SK-N-SH (cell line): ENCODE data around the gene BMI1. TPM values are rescaled to one million over a fixed set of nuclear protein-coding genes. Genes with fewer than 3 reads are reported as not detected.

ENCODE experiments used
- CTCF ChIA-PET: fragments of 300-600, 350-600 bp; formaldehyde crosslinking; extraction: SDS; loops from one replicate; lab custom pipeline; 2021; lab: Yijun Ruan, JAX
- POLR2A ChIA-PET: fragments of 350-600 bp; sonication (Branson Sonifier 250); formaldehyde crosslinking; extraction: SDS; loops from one replicate; lab custom pipeline; 2020; ENCODE audit warnings: antibody characterized with exemption, inconsistent platforms; lab: Yijun Ruan, JAX
- DNase-seq: peaks from one replicate; pipeline ENCODE4 v3.0.0; 2012
- H2AFZ ChIP-seq: fragments of 200-600 bp; sonication (generic); 2 replicates; pipeline ENCODE4 v1.8.1; 2016; ENCODE audit warnings: antibody characterized with exemption, mild to moderate bottlenecking, low read depth
- H3F3A ChIP-seq: fragments of 200-600 bp; sonication (generic); replicated peaks from 2 replicates; pipeline ENCODE3; 2016; ENCODE audit warnings: antibody characterized with exemption, mild to moderate bottlenecking; ENCODE audit not compliant: insufficient read depth
- H3K27ac ChIP-seq, 2 experiments: fragments of 200-500 bp in 1 of 2; fragments of 200-600 bp in 1 of 2; sonication (Bioruptor generic) in 1 of 2; sonication (generic), shearing (Covaris generic) in 1 of 2; 2 replicates each; pipeline versions ENCODE4 v1.5.1 to v1.6.1; 2014 to 2016; ENCODE audit warnings: low read depth in 2 of 2, inconsistent platforms in 1 of 2, low read length in 1 of 2, mild to moderate bottlenecking in 1 of 2, mixed read lengths in 1 of 2
- H3K27me3 ChIP-seq: fragments of 200-600 bp; sonication (generic), shearing (Covaris generic); 2 replicates; pipeline ENCODE4 v1.6.1; 2016; ENCODE audit warnings: mixed run types; ENCODE audit not compliant: insufficient read depth
- H3K36me3 ChIP-seq, 2 experiments: fragments of 200-500 bp in 1 of 2; fragments of 200-600 bp in 1 of 2; sonication (Bioruptor generic) in 1 of 2; sonication (generic) in 1 of 2; replicated peaks in 1 of 2; 2 replicates each; pipeline versions ENCODE3 to v1.5.1; 2014 to 2016; ENCODE audit warnings: low read length in 1 of 2, mild to moderate bottlenecking in 1 of 2; ENCODE audit not compliant: insufficient read depth in 2 of 2, control insufficient read depth in 1 of 2
- H3K4me1 ChIP-seq, 2 experiments: fragments of 200-500 bp in 1 of 2; fragments of 200-600 bp in 1 of 2; sonication (Bioruptor generic) in 1 of 2; sonication (generic), shearing (Covaris generic) in 1 of 2; 2 replicates each; pipeline versions ENCODE4 v1.5.1 to v1.6.1; 2014 to 2016; ENCODE audit warnings: low read depth in 1 of 2, low read length in 1 of 2, mixed run types in 1 of 2; ENCODE audit not compliant: insufficient read depth in 2 of 2, control insufficient read depth in 1 of 2
- H3K4me2 ChIP-seq: fragments of 200-600 bp; sonication (generic), shearing (Covaris generic); 2 replicates; pipeline ENCODE4 v1.6.1; 2017; ENCODE audit warnings: mixed run types
- H3K4me3 ChIP-seq, 2 experiments: fragments of 200-500 bp in 1 of 2; fragments of 200-600 bp in 1 of 2; sonication (Bioruptor generic) in 1 of 2; sonication (generic), shearing (Covaris generic) in 1 of 2; 2 replicates each; pipeline versions ENCODE4 v1.5.1 to v1.8.1; 2014 to 2016; ENCODE audit warnings: low read depth in 2 of 2, inconsistent platforms in 1 of 2, low read length in 1 of 2, mild to moderate bottlenecking in 1 of 2, mixed read lengths in 1 of 2, moderate library complexity in 1 of 2
- H3K79me2 ChIP-seq: fragments of 200-600 bp; sonication (generic); 2 replicates; pipeline ENCODE4 v1.8.1; 2017; ENCODE audit warnings: mild to moderate bottlenecking; ENCODE audit not compliant: insufficient read depth
- H3K9ac ChIP-seq: fragments of 200-600 bp; sonication (generic); 2 replicates; pipeline ENCODE4 v1.6.1; 2017; ENCODE audit warnings: mixed run types
- H3K9me2 ChIP-seq: fragments of 200-600 bp; sonication (generic); 2 replicates; pipeline ENCODE4 v1.6.1; 2017; ENCODE audit warnings: mixed run types
- H3K9me3 ChIP-seq: fragments of 200-600 bp; sonication (generic); 2 replicates; pipeline ENCODE4 v1.6.1; 2017; ENCODE audit warnings: mixed run types, mild to moderate bottlenecking, moderate library complexity
- H4K20me1 ChIP-seq: fragments of 200-600 bp; sonication (generic); 2 replicates; pipeline ENCODE4 v1.6.1; 2017; ENCODE audit warnings: mild to moderate bottlenecking, mixed run types; ENCODE audit not compliant: insufficient read depth
- FOXJ3 ChIP-seq: sonication (generic); formaldehyde crosslinking; IDR thresholded peaks from 2 replicates; pipeline ENCODE4 v1.5.1; 2020; ENCODE audit warnings: mild to moderate bottlenecking, missing genetic modification reagents
- FOXM1 ChIP-seq: IDR thresholded peaks from 2 replicates; pipeline ENCODE4 v1.4.0; 2012; ENCODE audit warnings: low read depth, mild to moderate bottlenecking
- IRF3 ChIP-seq: fragments of 150-350 bp; IDR thresholded peaks from 2 replicates; pipeline ENCODE4 v1.6.1; 2016; ENCODE audit warnings: mild to moderate bottlenecking, low read depth, low read length
- MXI1 ChIP-seq: IDR thresholded peaks from 2 replicates; pipeline ENCODE4 v1.6.1; 2012; ENCODE audit warnings: mild to moderate bottlenecking, low read depth, low read length, improper control_type of control experiment
- PBX3 ChIP-seq: IDR thresholded peaks from 2 replicates; pipeline ENCODE4; 2012
- POLR2AphosphoS5 ChIP-seq: IDR thresholded peaks from 2 replicates; pipeline ENCODE4 v1.6.1; 2012; ENCODE audit warnings: low read depth, low read length
- REST ChIP-seq: IDR thresholded peaks from 2 replicates; pipeline ENCODE4 v1.6.1; 2012; ENCODE audit warnings: mild to moderate bottlenecking, low read depth, low read length, moderate library complexity
- SIN3A ChIP-seq: IDR thresholded peaks from 2 replicates; pipeline ENCODE4 v1.6.1; 2012; ENCODE audit warnings: low read depth, mild to moderate bottlenecking, low read length, moderate library complexity, borderline replicate concordance
- WGBS: methylation state at CpG from one replicate; pipeline ENCODE4 v1.1.6; 2017; ENCODE audit warnings: low lambda C conversion rate; 5-methylcytosine and 5-hydroxymethylcytosine counted together
- polyA plus RNA-seq, 3 experiments: library from polyadenylated mRNA; depleted of rRNA; stranded (reverse); fragments of >200 nt; gene quantifications; 2 replicates each; pipeline ENCODE4 v1.2.3, GENCODE V29; 2012

The BMI1 gene
- polyA plus RNA-seq, 1 of the 3 experiments (the other 2 are of a cell fraction): 15.5 TPM

GRCh38 chr10:22368402-22368801 is 47.5 kb downstream of the BMI1 start:
- 90% methylated on average over 4 of the region's 4 CpGs for WGBS
- CTCF ChIA-PET: no interaction called here

More at GRCh38 chr10:22368402-22368801, 47.5 kb downstream of the BMI1 start:
- no peaks in the 10 kb centered on the region for H4K20me1 ChIP-seq
- H3K4me3 ChIP-seq: no peak overlapping the region
- H3K36me3 ChIP-seq: no peaks in the 10 kb centered on the region
- H3F3A ChIP-seq: no peaks in the 10 kb centered on the region
- no peaks in the 10 kb centered on the region for H3K9me3 ChIP-seq
- POLR2A ChIA-PET: no interaction called here
- no peak overlapping the region for H3K9ac ChIP-seq
- no peaks in the 10 kb centered on the region for H3K27me3 ChIP-seq
- DNase-seq: no peak
- H3K27ac ChIP-seq: no peak overlapping the region
- H3K4me1 ChIP-seq: no peaks in the 10 kb centered on the region
- H3K4me2 ChIP-seq: no peak overlapping the region
- H3K79me2 ChIP-seq: no peaks in the 10 kb centered on the region
- TF ChIP-seq FOXJ3 (no peak), FOXM1 (no peak), SIN3A (no peak), PBX3 (no peak), REST (no peak), IRF3 (no peak), POLR2AphosphoS5 (no peak), MXI1 (no peak)
- H3K9me2 ChIP-seq: no peaks in the 10 kb centered on the region
- H2AFZ ChIP-seq: no peak overlapping the region
